ENCODE measurements around the gene COL6A2. TPM values are rescaled to one million over a fixed set of nuclear protein-coding genes. Genes with fewer than 3 reads are reported as not detected.
A peak's percentile ranks its signal among the peaks of the same experiment; 100 is the strongest.

COL6A2 gene
- total RNA-seq, 6 experiments from 2014 or later: 17.3 to 81.7 (median 38.4) TPM

GRCh38 chr21:46131588-46131837 is 33.6 kb downstream of the COL6A2 start:
- Histone ChIP-seq H3K4me1 (no peaks in the 10 kb centered on the region), H3K4me3 (no peak overlapping the region), H3K27ac (no peak overlapping the region), H3K9me3 (no peaks in the 10 kb centered on the region), H3K36me3 (peaks cover 0 to 10% (median 0%) of the 10 kb centered on the region in 4 donors), H3K27me3 (no peaks in the 10 kb centered on the region)
- WGBS (ENCODE audit: insufficient coverage, low coverage, low lambda C conversion rate, missing lambda C conversion rate): no CpG with 5 or more reads among the region's 4 CpGs
- intact Hi-C loops (cut with DNase I): no loop called here
- DNase-seq (no peak), ATAC-seq (no peak)
- no peak for TF ChIP-seq CTCF (IDR thresholded peaks at IDR 0.05)
- no peak for TF ChIP-seq POLR2A (IDR thresholded peaks at IDR 0.05)

- H3K27ac ChIP-seq: no peak overlapping the region
- H3K9me3 ChIP-seq: no peaks in the 10 kb centered on the region
- TF ChIP-seq CTCF (IDR thresholded peaks at IDR 0.05) (no peak), POLR2A (IDR thresholded peaks at IDR 0.05) (no peak)
- intact Hi-C loops (cut with DNase I): no loop called here
- peak in 2 of 3 donors; percentile 31 to 57 for DNase-seq
- H3K4me3 ChIP-seq: no peak overlapping the region
- ATAC-seq: no peak
- 92% methylated on average over 13 of the region's 85 CpGs for WGBS (ENCODE audit: insufficient coverage, low coverage, low lambda C conversion rate, missing lambda C conversion rate)
- peaks cover 0 to 14% (median 0%) of the 10 kb centered on the region in 4 donors for H3K36me3 ChIP-seq
- H3K4me1 ChIP-seq: no peaks in the 10 kb centered on the region
- no peaks in the 10 kb centered on the region for H3K27me3 ChIP-seq
Measured at GRCh38 chr21:46131838-46132651, 34.1 kb downstream of the COL6A2 start.

GRCh38 chr21:46135782-46136395 is 38.0 kb downstream of the COL6A2 start:
- H3K36me3 ChIP-seq: peaks cover 0 to 40% (median 9%) of the 10 kb centered on the region in 4 donors
- intact Hi-C loops (cut with DNase I): no loop called here
- H3K9me3 ChIP-seq: no peaks in the 10 kb centered on the region
- DNase-seq (no peak), ATAC-seq (no peak)
- no peaks in the 10 kb centered on the region for H3K27me3 ChIP-seq
- WGBS (ENCODE audit: insufficient coverage, low coverage, low lambda C conversion rate, missing lambda C conversion rate): 61% methylated on average over 7 of the region's 7 CpGs
- no peak for TF ChIP-seq POLR2A (IDR thresholded peaks at IDR 0.05)
- TF ChIP-seq CTCF (IDR thresholded peaks at IDR 0.05): no peak
- H3K4me1 ChIP-seq: no peaks in the 10 kb centered on the region
- H3K4me3 ChIP-seq: no peak overlapping the region
- H3K27ac ChIP-seq: no peak overlapping the region

GRCh38 chr21:46136739-46137349 is 38.9 kb downstream of the COL6A2 start:
- DNase-seq: no peak
- no peak for TF ChIP-seq CTCF (IDR thresholded peaks at IDR 0.05)
- no peak for TF ChIP-seq POLR2A (IDR thresholded peaks at IDR 0.05)
- Histone ChIP-seq H3K27me3 (no peaks in the 10 kb centered on the region), H3K4me1 (no peaks in the 10 kb centered on the region), H3K9me3 (no peaks in the 10 kb centered on the region), H3K4me3 (no peak overlapping the region), H3K36me3 (peaks cover 0 to 48% (median 14%) of the 10 kb centered on the region in 4 donors), H3K27ac (no peak overlapping the region)
- intact Hi-C loops (cut with DNase I): no loop called here
- peak; percentile 10 to 56 (median 36) for ATAC-seq
- WGBS (ENCODE audit: insufficient coverage, low coverage, low lambda C conversion rate, missing lambda C conversion rate): 47% methylated on average over 2 of the region's 22 CpGs

Measured in right lobe of liver (tissue), 6 donors.